ENCODE measurements around the gene RCOR1. TPM values are rescaled to one million over a fixed set of nuclear protein-coding genes. Genes with fewer than 3 reads are reported as not detected.
"Not testable (repeated sequence)": the region's sequence is repeated elsewhere in the genome, so short reads cannot be mapped to it uniquely, and the experiment has no call there.

RCOR1 gene
- total RNA-seq, 1 experiment from 2014 or later, result 11.6 TPM

DNA sequence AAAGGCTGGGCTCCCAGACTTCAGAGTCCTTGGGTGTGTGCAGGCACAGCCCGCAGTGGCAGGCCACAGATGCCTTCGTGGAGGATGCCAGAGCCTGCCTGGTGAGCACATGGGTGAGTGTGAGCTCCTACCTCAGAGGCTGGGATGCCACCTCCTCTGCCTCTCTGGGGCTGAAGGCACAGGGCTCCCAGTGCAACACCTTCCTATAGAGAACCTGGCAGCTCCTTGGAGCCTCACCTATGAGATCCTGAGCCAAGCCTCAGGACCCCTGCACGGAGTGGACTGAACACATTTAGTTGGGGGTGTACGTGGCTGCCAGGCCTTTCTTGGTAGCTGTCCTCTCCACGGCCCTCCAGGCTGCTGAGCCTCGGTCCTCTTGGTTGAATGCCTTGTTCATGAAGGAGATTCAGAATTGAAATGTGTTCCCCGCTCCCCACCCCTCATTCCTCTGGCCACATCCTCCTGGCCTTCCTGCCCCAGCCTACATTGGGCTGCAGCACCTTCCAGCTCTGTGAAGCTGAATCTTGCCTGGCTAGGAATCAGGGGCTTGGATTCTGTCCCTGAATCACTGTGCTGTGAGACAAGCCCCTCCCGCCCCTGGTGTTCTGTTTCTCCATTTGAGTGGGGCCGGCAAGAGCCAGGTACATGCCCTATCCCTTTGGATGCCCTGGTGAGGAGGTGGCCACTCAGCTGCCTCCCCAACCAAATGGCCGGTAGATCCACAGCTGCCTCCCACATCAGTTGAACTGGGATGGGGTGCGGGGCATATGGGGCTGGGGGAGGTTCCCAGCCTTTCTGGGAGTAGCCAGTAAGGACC, 146.1 kb downstream of the RCOR1 start:
- in situ Hi-C loops (cut with HindIII; ENCODE audit: low pct_unique_long_range_greater_than_20kb, low sequenced_read_pairs), result no loop called here

GRCh38 chr14:102739190-102739469, 146.7 kb downstream of the RCOR1 start:
- in situ Hi-C loops (cut with HindIII; ENCODE audit: low pct_unique_long_range_greater_than_20kb, low sequenced_read_pairs), result no loop called here
- DNase-seq (ENCODE audit: low read depth, low spot score), result no peak

More for the DNA sequence above, 146.1 kb downstream of the RCOR1 start:
- no peak for DNase-seq (ENCODE audit: low read depth, low spot score)

DNA sequence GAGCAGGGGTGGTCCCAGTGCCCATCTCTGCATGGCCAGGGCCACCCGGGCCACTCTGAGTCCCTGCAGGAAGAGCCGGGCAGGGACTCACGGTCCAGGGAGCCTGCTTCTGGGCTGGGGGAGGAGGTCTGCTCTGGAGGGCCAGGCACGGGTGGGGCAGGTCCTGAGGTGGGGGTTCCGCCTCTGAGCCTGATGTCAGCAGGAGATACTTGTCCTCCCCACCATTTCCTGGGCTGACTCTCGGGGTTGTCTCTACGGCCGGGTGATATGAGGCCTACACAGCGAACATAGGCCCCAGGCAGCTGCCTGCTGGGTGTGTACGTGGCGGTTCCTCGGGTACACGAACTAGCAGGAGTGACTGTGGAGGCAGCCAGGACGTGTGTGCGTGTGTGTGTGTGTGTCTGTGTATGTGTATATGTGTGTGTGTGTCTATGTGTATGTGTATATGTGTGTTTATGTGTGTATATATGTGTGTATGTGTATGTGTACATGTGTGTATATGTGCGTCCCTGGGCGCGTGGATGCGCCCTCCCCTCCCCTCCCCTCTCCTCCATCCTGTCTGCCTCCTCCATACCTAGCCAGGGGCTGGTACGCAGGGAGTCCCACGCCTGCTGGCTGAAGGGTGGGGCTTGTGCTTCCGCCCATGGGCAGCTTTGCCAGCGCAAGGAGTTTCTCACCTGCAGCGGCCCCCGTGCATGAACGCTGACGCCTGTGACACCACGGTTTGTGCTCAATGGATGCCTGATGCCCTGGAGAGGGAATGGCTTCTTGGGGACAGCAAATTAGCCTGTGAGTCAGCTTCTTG, 154.4 kb downstream of the RCOR1 start:
- no peak for DNase-seq (ENCODE audit: low read depth, low spot score)
- in situ Hi-C loops (cut with HindIII; ENCODE audit: low pct_unique_long_range_greater_than_20kb, low sequenced_read_pairs), result no loop called here

DNA sequence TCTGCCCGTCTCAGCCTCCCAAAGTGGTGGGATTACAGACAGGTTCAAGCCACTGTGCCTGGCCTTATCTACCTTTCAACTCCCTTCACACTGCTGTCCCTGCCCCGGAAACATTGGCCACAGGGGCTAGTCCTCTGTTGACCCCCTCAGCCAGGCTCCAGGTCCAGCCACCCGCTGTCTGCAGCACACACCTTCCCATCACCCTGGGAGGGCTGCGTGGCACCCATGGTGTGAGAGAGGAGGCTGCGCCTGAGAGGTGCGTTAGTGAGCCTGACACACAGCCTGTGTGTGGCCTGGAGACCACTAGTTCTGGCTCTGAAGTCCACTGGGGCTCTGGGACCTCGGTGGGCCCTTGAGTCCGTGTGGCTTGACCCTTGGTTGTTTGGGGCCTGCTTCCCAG, 156.4 kb downstream of the RCOR1 start:
- no peak for DNase-seq (ENCODE audit: low read depth, low spot score)
- in situ Hi-C loops (cut with HindIII; ENCODE audit: low pct_unique_long_range_greater_than_20kb, low sequenced_read_pairs), result no loop called here

- in situ Hi-C loops (cut with HindIII; ENCODE audit: low pct_unique_long_range_greater_than_20kb, low sequenced_read_pairs), result no loop called here
- no peak for DNase-seq (ENCODE audit: low read depth, low spot score)
Observed at GRCh38 chr14:102749393-102750305, 157.2 kb downstream of the RCOR1 start.

DNA sequence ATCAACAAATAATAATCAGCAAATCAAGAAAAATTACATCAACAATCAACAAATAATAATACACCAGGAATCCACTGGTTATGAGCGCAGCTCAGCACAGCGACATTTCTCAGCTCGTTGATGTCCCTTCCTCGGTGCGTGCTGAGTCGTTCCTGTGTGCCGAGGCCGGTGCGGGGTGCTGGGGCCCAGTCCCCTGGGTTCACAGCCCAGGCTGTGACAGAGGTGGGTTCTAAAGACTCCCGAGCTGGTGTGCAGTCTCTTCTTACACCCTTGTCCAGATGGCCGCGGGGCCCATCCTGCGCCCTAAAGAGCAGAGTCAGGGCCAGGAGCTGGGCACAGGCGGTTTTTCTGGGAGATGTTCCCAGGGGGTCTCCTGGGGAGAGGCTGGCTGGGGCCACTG, 157.9 kb downstream of the RCOR1 start:
- in situ Hi-C loops (cut with HindIII; ENCODE audit: low pct_unique_long_range_greater_than_20kb, low sequenced_read_pairs), result no loop called here
- DNase-seq (ENCODE audit: low read depth, low spot score), result no peak

- DNase-seq (ENCODE audit: low read depth, low spot score), result no peak
Observed at GRCh38 chr14:102751088-102751487, 158.6 kb downstream of the RCOR1 start.

GRCh38 chr14:102752239-102752847, 159.9 kb downstream of the RCOR1 start:
- in situ Hi-C loops (cut with HindIII; ENCODE audit: low pct_unique_long_range_greater_than_20kb, low sequenced_read_pairs), result no loop called here
- DNase-seq (ENCODE audit: low read depth, low spot score), result no peak

More at GRCh38 chr14:102751088-102751487, 158.6 kb downstream of the RCOR1 start:
- in situ Hi-C loops (cut with HindIII; ENCODE audit: low pct_unique_long_range_greater_than_20kb, low sequenced_read_pairs), result no loop called here

DNA sequence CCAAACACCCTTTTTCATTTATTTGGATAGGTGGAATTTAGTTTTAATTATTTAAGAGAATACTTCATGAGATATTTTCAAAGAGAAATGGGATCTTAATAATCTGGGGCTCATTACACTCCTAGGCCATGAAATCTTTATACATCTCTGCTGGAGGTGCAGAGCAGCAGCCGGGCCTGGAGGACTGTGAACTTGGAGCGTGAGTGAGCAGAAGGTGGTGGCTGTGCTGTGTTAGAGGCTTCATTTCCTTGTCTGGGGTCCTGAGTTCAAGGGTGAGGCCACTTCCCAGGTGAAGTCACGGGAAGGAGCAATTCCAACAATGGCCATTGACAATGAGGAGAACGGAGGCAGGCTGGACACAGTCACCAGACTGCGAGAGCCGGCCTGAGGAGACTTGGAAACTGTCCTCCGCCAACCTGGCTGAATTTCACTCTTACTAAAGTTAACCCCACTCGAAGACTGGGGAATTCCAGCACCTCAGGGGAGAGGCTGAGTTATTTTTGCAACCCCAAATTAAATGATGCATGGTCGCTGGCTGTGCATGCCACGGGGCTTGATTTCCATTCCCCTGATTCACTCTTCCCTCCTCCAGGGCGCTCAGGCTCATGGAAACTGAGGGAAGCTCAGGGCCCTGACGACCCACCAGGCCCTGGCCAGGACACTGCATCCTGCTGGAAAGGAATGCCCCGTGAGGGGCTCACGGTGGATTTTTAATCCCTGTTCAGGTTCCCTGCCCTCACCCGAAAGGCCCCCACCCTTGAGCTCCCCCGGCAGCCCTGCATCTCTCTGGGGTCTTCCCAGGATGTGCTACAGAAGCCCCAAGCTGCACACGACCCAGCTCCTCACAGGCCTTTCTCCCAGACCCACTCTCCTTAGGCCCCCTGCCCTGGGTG, 162.2 kb downstream of the RCOR1 start:
- in situ Hi-C loops (cut with HindIII; ENCODE audit: low pct_unique_long_range_greater_than_20kb, low sequenced_read_pairs), result no loop called here
- DNase-seq (ENCODE audit: low read depth, low spot score), result no peak

GRCh38 chr14:102757646-102758045, 165.2 kb downstream of the RCOR1 start:
- no peak for DNase-seq (ENCODE audit: low read depth, low spot score)
- in situ Hi-C loops (cut with HindIII; ENCODE audit: low pct_unique_long_range_greater_than_20kb, low sequenced_read_pairs), result no loop called here

DNA sequence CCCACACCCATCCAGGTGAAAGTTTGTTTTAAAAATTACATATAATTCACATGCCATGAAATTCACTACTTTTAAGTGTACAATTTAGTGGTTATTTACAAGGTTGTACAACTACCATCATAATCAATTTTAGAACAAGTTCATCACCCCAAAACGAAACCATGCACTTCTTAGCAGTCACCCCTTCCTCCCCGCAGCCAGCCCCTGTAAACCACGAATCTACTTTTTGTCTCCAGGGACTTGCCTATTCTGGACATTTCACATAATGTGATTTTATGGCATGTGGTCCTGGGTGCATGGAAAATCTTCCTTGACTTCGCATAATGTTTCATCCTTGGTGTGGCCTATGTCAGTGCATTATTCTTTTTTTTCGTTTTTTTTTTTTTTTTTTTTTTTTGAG, 165.6 kb downstream of the RCOR1 start:
- in situ Hi-C loops (cut with HindIII; ENCODE audit: low pct_unique_long_range_greater_than_20kb, low sequenced_read_pairs), result no loop called here

DNA sequence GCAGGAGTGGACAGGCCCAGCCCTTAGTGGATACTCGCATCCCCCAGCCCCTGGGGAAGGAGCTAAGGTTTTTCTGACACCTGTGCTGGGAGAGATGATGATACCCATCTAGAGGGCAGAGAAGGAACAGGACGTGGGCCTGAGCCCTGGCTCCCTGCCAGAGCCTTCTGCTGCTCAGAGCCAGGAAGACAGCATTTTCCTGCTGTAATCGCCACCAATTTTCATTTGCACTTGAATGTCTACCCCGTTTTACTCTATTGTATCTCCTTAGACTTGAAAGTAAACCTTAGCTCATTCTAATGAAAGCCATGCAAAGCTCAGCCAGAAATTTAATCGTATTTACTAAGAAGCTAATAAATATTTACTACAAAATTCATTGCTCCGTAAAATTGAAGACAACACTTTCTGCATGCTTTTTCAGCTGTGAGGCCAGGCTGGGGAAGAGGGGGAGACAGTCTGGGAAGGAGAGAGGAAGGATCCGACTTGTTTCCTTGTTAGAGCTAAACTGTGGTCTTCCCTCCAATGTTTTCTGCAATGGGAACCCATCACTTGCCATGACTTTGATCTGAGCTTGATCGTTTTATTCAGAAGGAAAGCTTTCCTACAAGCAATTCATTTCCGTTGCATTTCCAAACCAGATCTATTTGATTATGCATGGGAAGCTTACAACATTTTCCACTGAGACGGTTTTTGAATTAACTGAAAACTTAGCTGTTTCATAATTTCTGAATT, 167.2 kb downstream of the RCOR1 start:
- in situ Hi-C loops (cut with HindIII; ENCODE audit: low pct_unique_long_range_greater_than_20kb, low sequenced_read_pairs), result no loop called here
- DNase-seq (ENCODE audit: low read depth, low spot score), result no peak

More for the DNA sequence above, 165.6 kb downstream of the RCOR1 start:
- DNase-seq (ENCODE audit: low read depth, low spot score), result no peak

DNA sequence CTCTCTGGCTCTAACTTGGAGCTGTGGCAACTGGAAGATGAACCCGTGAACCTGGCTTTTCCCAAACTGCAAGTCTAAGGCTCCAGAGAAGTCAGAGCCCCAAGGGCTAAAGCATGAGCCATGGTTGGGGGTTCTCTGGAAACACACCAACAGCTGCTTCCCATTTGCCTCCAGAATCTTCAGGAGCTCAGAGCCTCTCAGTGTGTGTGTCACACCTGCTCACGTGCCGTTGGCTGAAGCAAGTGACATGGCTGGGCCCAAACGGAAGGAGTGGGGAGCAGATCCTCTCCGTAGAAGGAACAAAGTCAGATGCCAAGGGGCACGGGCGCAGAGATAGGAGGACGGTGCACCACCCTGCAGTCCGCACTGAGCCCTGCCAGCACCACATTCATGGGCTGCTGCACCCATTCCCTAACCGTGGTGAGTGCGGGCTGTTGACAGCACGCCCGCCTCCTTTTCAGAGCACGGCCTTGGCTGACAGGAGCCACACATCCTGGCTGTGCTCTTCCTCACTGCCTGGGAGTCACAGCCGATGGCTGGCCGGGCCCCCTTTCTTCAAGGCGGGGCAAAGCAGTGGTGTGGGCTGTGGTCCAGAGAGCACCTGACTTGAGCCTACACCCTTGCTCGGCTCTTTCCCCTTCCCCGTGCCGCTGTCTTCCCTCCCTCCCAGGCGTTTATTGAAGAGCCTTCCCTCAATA, 168.2 kb downstream of the RCOR1 start:
- in situ Hi-C loops (cut with HindIII; ENCODE audit: low pct_unique_long_range_greater_than_20kb, low sequenced_read_pairs), result no loop called here
- DNase-seq (ENCODE audit: low read depth, low spot score), result no peak

GRCh38 chr14:102761206-102761605, 168.8 kb downstream of the RCOR1 start:
- in situ Hi-C loops (cut with HindIII; ENCODE audit: low pct_unique_long_range_greater_than_20kb, low sequenced_read_pairs), result no loop called here
- no peak for DNase-seq (ENCODE audit: low read depth, low spot score)

DNA sequence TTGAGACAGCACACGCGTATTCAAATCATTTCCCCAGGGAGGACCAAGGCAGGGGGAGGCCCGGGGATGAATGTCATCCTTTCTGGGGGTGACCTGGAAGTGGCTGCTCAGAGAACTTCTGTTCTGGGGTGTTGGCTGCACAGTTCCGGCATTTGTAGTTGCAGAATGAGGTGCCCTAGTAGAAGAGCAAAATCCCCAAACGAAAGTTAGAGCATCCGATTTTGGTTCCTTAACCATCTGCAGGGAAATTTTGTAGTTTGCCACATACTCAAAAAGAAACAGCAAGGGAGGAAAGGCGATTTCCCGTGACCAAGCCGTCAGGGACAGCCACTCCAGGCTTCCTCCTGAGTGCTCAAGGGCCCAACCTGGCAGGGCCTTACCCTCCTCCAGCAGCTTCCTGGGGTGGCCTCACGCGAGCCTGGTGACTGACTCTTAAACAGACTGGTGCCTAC, 171.8 kb downstream of the RCOR1 start:
- in situ Hi-C loops (cut with HindIII; ENCODE audit: low pct_unique_long_range_greater_than_20kb, low sequenced_read_pairs), result no loop called here
- DNase-seq (ENCODE audit: low read depth, low spot score), result no peak

DNA sequence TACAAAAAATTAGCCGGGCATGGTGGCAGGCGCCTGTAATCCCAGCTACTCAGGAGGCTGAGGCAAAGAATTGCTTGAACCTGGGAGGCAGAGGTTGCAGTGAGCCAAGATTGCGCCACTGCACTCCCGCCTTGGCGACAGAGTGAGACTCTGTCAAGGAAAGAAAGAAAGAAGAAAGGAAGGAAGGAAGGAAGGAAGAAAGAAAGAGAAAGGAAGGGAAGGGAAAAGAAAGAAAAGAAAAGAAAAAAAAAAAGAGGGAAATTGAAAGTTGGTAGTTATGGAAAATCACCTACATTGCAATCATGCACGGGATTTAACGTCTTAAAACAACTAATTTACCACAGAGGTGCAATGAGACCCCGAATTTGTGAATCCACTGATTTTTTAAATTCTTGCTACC, 173.3 kb downstream of the RCOR1 start:
- DNase-seq (ENCODE audit: low read depth, low spot score); in situ Hi-C loops (cut with HindIII; ENCODE audit: low pct_unique_long_range_greater_than_20kb, low sequenced_read_pairs): not testable (repeated sequence)

Measured in SK-MEL-5 (cell line).